ENCODE measurements around the gene POF1B.
A peak's percentile ranks its signal among the peaks of the same experiment; 100 is the strongest.
"Not testable (repeated sequence)": the region's sequence is repeated elsewhere in the genome, so short reads cannot be mapped to it uniquely, and the experiment has no call there.

Gene POF1B, protein sequence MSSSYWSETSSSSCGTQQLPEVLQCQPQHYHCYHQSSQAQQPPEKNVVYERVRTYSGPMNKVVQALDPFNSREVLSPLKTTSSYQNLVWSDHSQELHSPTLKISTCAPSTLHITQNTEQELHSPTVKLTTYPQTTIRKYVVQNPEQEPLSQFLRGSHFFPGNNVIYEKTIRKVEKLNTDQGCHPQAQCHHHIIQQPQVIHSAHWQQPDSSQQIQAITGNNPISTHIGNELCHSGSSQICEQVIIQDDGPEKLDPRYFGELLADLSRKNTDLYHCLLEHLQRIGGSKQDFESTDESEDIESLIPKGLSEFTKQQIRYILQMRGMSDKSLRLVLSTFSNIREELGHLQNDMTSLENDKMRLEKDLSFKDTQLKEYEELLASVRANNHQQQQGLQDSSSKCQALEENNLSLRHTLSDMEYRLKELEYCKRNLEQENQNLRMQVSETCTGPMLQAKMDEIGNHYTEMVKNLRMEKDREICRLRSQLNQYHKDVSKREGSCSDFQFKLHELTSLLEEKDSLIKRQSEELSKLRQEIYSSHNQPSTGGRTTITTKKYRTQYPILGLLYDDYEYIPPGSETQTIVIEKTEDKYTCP

DNA sequence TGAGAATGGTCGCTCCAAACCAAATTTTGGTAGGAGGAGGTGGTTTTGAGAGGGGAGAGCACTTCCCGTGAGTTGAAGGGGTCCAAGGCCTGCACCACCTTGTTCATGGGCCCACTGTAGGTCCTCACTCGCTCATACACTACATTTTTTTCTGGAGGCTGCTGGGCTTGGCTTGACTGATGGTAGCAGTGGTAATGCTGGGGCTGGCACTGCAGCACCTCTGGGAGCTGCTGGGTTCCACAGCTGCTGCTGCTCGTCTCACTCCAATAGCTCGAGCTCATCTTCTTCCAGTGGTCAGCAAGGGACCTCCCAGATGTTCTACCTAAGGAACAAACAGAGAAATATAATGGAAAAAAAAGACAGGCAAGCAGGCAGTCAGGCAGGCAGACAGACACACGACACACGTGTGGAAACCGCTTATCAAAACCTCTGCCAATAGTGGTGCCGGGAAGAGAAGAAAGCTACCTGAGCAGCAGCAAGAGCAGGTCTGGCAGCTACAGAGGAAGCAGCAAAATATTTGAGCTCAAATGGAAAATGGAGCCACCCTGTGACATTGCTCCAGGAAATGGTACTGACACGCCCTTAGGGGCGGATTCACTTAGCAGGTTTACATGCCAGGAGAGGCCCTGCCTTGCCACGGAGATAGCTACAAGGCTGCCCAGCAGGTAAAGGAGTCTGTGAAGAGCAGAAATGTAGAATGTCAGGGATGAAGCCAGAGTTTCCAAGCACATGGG, at the start of gene POF1B:
Gene POF1B, minus strand, starts transcription at position 492 of the 734 bp plus-strand sequence. Its CDS starts 211 bp downstream, at position 281.
- DNase-seq: no peak

DNA sequence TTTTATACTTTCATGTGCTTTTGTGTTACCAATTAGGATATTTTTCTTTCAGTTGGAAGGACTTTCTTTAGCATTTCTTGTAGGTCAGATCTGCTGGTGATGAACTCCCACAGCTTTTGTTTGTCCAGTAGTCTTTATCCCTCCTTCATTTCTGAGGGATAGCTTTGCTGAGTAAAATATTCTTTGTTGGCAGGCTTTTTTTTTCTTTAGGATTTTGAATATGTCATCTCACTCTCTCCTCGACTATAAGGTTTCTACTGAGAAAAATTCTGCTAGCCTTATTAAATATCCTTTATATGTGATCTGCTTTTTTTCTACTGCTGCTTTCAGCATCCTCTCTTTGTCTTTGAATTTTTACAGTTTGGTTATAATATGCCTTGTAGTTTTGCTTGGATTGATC, 49.6 kb upstream of the POF1B start:
- DNase-seq: no peak

DNA sequence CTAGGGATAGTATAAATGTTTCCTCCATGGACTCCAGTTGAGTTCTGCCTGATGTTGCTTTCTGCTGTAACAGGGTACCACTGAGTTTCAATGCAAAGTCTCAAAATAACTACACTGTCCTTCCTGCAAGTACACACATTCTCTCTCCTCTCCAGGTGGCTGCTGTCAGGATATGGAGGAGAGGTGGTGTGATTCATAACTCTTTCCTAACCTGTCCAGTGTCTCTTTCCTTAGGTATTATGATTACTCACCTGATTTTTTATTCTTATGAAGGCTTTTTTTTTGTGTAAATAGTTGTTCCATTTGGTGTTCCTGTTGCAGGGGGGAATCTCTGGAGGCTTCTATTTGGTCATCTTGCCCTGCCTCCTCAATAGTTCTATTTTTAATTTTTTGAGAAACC, 39.8 kb upstream of the POF1B start:
- no peak for DNase-seq

DNA sequence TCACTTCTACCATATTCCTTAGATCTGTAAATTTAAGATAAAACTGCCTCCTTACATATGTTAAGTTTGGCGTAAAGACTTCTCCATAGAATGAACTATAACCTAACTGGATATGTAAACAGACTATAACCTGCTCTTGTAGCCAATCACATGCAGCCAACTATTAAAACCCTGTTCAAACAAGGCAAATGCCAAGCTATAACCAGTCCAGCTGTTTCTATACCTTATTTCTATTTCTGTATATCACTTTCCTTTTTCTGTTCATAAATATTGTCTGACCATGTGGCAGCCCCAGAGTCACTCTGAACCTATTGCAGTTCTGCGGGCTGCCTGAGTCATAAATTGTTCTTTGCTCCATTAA, 12.4 kb upstream of the POF1B start:
- DNase-seq: no peak

DNA sequence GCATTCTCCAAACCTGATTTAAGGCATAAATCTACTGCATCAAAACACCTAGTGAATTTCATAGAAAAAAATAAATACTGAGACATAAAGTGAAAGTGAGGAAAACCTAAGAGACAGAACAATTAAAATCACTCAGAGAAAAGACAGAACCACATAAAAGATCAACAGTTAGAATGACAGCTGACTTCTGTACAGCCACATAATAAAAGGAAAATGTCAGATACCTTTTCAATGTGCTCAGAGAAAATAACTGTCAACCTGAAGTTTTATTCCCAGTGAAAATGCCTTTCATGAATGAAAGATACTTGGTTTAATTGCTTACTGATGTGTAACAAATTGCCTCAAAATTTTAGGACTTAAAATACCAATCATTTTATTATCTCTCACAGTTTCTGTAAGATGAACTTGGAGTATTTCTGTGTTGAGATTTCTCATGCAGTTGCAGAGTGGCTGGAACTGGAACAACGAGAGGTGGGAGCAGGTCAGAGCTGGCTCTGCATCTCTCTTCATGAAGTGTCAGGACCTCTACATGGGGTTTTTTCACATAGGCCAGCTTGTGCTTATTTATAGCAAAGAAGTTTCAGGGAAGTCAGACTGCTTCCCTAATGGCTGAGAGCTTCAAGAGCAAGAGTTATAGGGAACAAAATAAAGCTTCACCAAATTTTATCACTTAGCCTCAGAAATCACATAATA, 11.9 kb upstream of the POF1B start:
- DNase-seq: no peak

DNA sequence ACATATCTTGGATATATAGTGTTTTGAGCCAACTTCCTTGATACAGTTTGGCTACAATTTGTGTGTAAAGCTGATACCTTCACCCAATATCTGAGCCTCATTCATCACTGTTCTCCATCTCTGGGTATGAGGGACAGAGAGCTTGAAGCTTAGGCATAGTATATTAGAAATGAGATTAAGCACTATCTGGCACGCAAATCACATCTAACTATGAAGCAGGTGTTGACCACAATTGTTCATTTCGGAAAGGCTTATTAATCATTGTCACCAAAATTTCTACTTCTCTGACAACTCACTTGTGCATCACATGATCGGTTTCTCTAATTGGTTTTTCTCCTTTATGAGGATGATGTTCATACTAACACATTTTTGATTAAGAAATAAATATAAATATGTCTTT, 2.1 kb upstream of the POF1B start:
- DNase-seq: no peak

DNA sequence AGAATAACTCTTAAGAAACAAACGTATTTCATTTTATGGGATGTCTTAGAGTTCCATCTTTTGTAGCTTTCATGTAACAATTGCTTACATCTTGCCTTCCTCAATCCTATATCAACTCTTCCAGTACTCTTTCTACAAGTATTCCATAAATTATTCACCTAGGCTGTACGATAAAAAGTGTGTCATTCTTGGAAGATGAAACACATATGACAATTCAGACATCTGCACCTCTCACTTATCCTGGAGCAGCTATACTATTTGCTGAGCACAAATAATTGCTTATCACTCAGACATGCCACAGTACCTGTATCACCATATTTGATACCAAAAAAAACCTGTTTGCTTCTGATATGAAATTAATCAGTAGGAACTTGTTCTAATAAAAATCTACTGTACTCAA, 1.0 kb downstream of the POF1B start:
- no peak for DNase-seq

DNA sequence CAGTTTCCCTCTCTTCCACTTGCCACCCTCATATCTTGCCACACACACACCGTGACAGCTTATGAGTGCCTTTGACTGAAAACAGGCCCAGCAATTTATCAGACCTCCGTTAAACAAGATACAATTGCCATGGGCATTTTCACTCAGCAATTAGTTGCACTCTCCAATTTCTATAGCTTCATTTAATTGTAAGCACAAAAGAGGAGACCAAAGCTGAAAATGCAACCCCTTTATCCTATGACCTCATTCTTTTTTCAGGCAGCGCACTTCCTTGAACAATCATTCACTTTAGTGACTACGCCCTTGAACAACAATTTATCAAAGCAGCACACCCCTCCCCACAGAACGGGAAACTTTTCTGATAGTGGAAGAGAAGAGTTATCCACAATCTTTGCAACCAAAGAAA, 4.1 kb downstream of the POF1B start:
- no peak for DNase-seq

DNA sequence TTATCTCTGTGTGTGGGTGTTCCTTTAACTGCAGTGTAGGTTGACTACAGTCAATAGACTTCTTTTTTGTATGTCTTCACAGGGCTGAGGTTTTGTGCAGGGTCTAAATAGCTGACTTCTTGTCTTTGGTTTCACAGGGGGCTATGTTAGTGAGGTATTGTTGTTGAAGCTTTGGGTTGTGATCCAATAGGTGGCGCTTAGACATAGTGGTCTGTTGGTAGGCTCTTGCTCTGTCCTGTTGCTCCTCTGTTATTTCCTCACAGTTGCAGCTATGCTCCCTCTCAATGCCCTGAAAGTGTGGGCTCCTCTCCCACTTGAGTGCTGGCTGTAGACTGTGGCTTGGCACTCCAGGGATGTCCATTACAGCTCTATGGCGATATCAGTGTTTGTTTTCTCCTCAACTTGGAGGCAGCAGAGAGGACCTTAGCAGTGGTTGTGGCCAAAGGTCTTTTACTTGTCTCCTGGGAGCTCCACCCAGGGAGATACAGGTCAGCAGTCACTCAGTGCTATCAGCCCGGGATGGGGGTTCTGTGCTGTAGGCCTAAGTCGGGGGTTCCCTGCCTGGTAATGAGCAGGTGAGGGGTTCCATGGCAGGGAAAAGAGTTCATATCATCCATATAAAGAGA, 14.0 kb downstream of the POF1B start:
- DNase-seq: no peak

DNA sequence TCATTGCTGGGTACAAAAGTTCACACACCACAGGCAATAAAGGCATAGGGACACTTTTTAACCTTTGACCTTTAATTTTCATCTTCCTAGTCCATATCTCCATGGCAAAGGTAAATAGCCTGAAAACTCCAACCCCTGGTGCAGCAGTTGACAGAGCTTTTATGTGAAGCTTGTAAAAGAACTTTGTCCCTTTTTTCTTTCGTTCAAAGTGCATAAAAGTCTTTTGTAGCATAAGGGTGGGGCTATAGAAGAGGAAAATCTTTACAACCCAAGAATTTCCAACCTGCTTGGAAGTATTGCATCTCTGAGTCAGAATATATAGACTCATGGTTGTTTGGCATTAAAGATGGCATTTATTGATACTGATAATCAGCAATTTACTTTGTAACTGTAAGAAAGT, 20.4 kb downstream of the POF1B start:
- no peak for DNase-seq

DNA sequence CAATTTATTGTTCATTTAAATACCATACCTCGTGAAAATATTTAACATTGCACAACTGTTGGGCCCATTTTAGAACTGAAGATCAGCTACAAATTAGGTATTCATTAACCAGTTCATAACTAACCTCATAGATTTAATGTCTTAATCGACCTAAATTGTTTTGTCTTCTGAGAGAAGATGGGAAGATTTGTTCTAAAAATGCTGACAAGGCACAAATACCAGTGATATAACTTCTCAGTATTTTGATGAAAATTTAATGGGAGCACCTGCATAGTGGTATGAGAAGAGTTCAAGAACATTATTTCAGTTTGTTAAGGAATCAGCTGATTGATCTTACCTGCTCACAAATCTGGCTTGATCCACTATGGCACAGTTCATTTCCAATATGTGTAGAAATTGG, 33.9 kb downstream of the POF1B start:
- DNase-seq: no peak

DNA sequence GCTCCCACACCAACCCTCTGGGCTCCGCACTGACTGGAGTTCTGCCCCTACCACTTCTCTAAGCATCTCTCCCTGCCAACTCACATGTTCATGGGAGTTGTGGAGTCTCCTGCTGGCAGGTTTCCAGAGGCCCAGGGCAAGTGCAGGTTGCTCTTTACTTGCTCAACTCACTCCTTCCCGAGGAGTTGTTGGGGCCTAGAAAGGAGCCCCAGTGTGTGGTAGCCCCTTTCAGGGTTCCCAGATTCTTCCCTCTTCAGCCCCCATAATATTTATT, 52.5 kb downstream of the POF1B start:
- no peak for DNase-seq

DNA sequence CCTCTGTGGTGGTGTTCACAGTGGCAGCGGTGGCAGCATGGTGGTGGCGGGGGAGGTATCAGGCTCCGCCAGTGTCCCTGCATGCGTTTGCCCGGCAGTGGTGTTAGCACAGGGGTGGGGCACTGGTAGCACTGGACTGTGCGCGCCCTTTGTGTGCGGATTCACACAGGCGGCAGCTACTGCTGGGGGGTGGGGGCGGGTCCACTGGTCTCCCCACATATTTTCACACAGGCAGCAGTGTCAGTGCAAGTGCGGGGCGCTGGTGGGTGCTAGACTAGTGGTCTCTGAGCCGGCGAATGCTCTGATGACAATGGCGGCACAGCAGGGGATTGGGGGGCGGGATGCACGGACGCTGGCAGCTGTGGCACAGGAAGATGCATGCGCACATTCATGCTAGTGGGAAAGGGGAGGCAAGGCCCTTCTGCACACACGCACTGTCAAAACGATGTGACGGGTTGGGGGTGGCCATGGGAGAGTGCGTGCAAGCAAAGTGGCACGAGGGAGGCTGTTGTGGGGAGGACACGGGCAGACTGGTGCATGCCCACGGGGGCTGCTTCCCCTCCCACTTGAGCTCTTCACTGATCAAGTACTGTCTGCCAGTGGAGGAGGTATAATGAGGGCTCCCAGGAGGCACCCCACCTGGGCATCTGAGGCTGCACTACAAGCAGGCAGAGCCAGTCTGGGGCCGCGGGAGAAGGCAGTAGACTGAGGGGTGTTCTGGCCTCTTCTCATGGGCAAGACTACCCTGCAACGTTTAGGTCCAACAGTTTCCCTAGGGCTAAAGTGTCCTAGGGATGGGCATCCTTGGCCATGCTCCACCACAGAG, 53.0 kb downstream of the POF1B start:
- DNase-seq: no peak

DNA sequence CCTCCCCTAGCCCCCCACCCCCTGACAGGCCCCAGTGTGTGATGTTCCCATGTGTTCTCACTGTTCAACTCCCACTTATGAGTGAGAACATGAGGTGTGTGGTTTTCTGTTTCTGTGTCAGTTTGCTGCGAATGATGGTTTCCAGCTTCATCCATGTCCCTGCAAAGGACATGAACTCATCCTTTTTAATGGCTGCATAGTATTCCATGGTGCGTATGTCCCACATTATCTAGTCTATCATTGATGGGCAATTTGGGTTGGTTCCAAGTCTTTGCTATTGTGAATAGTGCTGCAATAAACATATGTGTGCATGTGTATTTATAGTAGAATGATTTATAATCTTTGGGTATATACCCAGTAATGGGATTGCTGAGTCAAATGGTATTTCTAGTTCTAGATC, 68.1 kb downstream of the POF1B start:
- not testable (repeated sequence) for DNase-seq

DNA sequence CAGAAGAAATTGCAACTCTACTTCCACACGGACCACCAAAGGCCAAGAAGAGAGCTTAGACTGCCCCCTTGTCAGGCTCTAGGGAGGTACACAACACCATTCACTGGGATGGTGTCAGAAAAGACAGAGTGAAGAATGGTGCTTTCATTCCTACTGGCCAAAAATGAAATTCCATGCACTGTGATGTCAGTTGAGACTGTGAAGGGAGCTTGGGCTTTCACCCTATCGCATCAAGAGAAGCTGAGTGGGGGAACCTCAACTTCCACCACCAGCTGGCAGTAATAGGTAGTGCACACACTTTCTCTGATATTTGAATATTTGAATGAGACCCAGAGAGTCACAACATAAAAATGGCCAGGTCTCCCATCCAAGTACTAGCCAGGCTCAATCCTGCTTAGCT, 69.7 kb downstream of the POF1B start:
- DNase-seq: no peak

DNA sequence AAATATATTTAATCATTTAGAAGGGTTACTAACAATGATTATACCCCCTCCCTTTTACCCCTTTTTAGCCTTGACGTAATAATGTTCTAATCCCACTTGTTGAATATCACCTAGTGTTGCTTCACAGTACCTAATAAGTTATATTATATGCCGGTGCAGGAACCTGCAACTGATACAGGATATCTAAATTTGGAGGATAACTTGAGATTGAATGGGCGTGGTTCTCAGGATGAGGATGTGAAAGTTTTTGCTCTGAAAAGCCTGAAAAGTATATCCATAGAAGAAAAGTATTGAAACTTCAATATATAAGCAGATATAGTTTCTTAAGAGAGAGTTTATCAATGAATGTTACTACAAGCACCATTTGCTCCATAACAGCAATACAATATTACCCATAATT, 75.9 kb downstream of the POF1B start:
- DNase-seq: no peak

DNA sequence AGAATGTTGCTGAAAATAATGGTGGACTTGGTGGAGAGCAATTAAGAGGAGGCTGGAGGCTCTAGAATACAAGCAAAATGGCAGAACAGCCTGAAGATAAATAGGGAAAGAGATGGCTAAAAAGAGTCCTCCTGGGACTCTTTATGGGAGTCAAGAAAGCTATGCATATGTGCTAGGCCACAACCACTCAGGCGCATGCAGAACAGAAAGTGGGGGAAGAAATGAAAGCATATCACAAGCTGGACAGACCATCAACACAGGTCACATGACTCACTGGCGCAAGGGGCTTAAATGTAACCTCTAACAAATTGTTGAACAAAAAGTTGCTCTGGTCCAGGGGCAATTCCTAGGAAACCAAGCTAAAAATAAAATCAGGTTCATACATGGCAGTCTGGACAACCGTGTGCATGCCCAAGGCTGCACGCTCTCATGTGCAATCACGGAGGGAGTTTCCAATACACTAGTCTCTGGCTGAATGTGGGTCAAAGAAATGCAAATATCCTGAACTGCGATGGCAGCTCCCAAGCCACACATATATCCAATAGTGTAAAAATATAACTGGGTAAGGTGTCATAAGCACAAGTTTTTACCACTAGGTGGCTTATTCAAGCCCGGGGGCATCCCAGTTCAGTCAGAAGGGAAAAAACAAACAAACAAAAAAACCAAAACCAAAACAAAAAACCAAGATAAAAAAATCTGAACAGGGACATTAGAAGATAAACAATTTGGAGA, 90.3 kb downstream of the POF1B start:
- no peak for DNase-seq

DNA sequence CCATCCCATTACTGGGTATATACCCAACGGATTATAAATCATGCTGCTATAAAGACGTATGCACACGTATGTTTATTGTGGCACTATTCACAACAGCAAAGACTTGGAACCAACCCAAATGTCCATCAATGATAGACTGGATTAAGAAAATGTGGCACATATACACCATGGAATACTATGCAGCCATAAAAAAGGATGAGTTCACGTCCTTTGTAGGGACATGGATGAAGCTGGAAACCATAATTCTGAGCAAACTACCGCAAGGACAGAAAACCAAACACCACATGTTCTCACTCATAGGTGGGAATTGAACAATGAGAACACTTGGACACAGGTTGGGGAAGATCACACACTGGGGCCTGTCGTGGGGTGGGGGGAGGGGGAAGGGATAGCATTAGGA, 94.2 kb downstream of the POF1B start:
- not testable (repeated sequence) for DNase-seq

DNA sequence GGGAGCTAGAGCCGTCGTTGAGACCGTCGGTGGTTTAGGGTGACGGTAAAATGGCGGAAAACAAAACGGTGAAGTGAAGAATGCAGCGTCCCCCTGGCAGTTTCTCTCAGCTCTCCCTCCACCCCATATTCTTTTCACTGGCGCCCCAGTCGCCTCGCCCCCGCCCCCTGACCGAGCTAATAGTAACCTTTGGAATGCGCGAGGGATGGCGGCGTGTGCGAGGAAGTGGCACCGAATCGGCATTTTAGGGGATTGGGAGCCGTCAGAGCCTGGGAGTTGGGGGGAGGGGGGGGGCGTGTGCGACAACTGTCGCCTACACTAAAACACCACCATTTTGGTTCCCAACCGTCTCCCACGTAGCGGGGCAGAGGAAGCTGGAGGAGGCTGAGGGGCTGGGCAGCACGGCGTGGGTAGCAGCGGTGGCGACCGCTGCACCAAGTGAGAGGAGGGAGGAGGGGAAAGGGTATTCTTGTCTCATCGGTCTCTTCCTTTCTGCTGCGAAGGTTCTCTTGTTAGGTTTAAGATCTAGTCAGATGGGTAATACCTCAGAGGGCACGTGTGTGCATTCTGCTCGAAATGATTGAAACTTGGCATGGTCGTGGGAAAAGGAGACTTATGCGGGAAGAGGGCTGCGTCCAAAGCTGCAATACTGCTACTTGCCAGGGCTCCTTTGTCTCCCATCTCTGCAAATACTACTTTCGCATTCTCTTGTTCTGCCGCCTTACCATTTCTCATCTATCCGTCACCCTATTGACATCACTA, 134.8 kb downstream of the POF1B start:
- DNase-seq: peak; percentile 39

DNA sequence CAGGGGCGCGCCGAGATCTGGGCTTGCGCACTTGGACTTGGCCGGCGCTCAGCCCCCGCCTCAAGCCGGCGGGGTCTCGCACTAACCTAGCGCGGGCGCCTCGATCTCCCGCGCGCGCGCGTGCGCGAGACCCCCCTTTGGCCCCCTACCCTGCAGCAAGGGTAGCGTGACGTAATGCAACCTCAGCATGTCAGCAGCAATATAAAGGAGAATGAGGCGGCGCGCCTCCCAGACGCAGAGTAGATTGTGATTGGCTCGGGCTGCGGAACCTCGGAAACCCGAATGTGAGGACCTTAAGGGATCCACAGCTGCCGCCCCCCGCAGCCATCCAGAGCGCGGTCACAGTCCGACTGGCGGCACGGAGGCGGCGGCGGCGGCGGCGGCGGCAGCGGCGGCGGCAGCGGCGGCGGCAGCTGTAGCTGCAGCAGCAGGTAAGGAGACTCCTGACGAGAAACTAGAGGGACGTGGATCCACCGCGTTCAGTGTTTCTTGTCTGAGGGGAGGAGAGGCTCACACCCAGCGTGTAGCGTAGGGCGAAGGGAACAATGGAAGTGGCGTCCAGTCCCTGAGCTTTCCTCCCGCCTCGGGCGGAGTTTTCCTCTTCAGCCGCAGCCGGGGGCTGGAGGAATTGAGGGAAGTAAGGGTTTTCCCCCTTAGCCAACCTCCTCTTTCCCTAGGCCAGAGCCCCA, 135.6 kb downstream of the POF1B start, which contains the start of the genes SATL1 and ZNF711:
Gene SATL1, minus strand, starts transcription at position 19 of the 689 bp plus-strand sequence. CDS start 134,811 bp downstream, outside the sequence.
Gene ZNF711, plus strand, starts transcription at position 231 of the 689 bp plus-strand sequence. CDS start 3,582 bp downstream, outside the sequence.
- peak; percentile 89 for DNase-seq

Measured in right hindlimb (tissue), 1 donor.